ENCODE measurements around the gene PTPRG. TPM values are rescaled to one million over a fixed set of nuclear protein-coding genes. Genes with fewer than 3 reads are reported as not detected.

PTPRG gene
- total RNA-seq, 2 donors from 2014 or later = 33.9 to 39.2 TPM

- no peak for DNase-seq (ENCODE audit: low spot score)
- Histone ChIP-seq H3K27me3 (no peaks in the 10 kb centered on the region), H3K27ac (no peak overlapping the region), H3K4me1 (peaks cover 0 to 62% of the 10 kb centered on the region in 2 donors), H3K36me3 (no peaks in the 10 kb centered on the region), H3K9me3 (no peaks in the 10 kb centered on the region), H3K4me3 (no peak overlapping the region)
- TF ChIP-seq CTCF (IDR thresholded peaks at IDR 0.05) = no peak
Observed at GRCh38 chr3:61597906-61598305, 36.5 kb downstream of the PTPRG start.

GRCh38 chr3:61600195-61600594 is 38.8 kb downstream of the PTPRG start:
- H3K36me3 ChIP-seq = no peaks in the 10 kb centered on the region
- no peaks in the 10 kb centered on the region for H3K27me3 ChIP-seq
- H3K9me3 ChIP-seq = no peaks in the 10 kb centered on the region
- no peak for DNase-seq (ENCODE audit: low spot score)
- H3K4me1 ChIP-seq = peaks cover 0 to 49% of the 10 kb centered on the region in 2 donors
- H3K27ac ChIP-seq = no peak overlapping the region
- H3K4me3 ChIP-seq = no peak overlapping the region
- TF ChIP-seq CTCF (IDR thresholded peaks at IDR 0.05) = no peak

GRCh38 chr3:61601831-61602230 is 40.5 kb downstream of the PTPRG start:
- no peak for TF ChIP-seq CTCF (IDR thresholded peaks at IDR 0.05)
- Histone ChIP-seq H3K27ac (peak overlapping the region in 1 of 2 donors; percentile 26), H3K27me3 (no peaks in the 10 kb centered on the region), H3K36me3 (peaks cover 6% of the 10 kb centered on the region), H3K9me3 (no peaks in the 10 kb centered on the region), H3K4me1 (peaks cover 0 to 42% of the 10 kb centered on the region in 2 donors), H3K4me3 (no peak overlapping the region)
- DNase-seq (ENCODE audit: low spot score) = peak; percentile 64

GRCh38 chr3:61602466-61602865 is 41.1 kb downstream of the PTPRG start:
- H3K27me3 ChIP-seq = no peaks in the 10 kb centered on the region
- H3K4me3 ChIP-seq = no peak overlapping the region
- H3K36me3 ChIP-seq = peaks cover 6% of the 10 kb centered on the region
- H3K27ac ChIP-seq = no peak overlapping the region
- no peaks in the 10 kb centered on the region for H3K9me3 ChIP-seq
- DNase-seq (ENCODE audit: low spot score) = no peak
- no peak for TF ChIP-seq CTCF (IDR thresholded peaks at IDR 0.05)
- peaks cover 0 to 38% of the 10 kb centered on the region in 2 donors for H3K4me1 ChIP-seq

GRCh38 chr3:61605589-61606175 is 44.3 kb downstream of the PTPRG start:
- TF ChIP-seq CTCF (IDR thresholded peaks at IDR 0.05) = no peak
- DNase-seq (ENCODE audit: low spot score) = no peak
- Histone ChIP-seq H3K36me3 (peaks cover 6% of the 10 kb centered on the region), H3K27ac (no peak overlapping the region), H3K4me3 (no peak overlapping the region), H3K27me3 (no peaks in the 10 kb centered on the region), H3K4me1 (peaks cover 0 to 36% of the 10 kb centered on the region in 2 donors), H3K9me3 (no peaks in the 10 kb centered on the region)

GRCh38 chr3:61606196-61606595 is 44.8 kb downstream of the PTPRG start:
- TF ChIP-seq CTCF (IDR thresholded peaks at IDR 0.05) = no peak

More at GRCh38 chr3:61606196-61606595, 44.8 kb downstream of the PTPRG start:
- Histone ChIP-seq H3K9me3 (no peaks in the 10 kb centered on the region), H3K27me3 (no peaks in the 10 kb centered on the region), H3K27ac (no peak overlapping the region), H3K4me3 (no peak overlapping the region), H3K4me1 (peaks cover 0 to 34% of the 10 kb centered on the region in 2 donors), H3K36me3 (peaks cover 6% of the 10 kb centered on the region)
- DNase-seq (ENCODE audit: low spot score) = no peak
